ENCODE data around the gene ANKRD23. TPM values are rescaled to one million over a fixed set of nuclear protein-coding genes. Genes with fewer than 3 reads are reported as not detected.

ANKRD23 gene
- total and polyA plus RNA-seq, 2 of the 13 experiments (the other 11 are each of a cell fraction or from before 2014, with no cell fraction given): 1.5 to 1.6 TPM

DNA sequence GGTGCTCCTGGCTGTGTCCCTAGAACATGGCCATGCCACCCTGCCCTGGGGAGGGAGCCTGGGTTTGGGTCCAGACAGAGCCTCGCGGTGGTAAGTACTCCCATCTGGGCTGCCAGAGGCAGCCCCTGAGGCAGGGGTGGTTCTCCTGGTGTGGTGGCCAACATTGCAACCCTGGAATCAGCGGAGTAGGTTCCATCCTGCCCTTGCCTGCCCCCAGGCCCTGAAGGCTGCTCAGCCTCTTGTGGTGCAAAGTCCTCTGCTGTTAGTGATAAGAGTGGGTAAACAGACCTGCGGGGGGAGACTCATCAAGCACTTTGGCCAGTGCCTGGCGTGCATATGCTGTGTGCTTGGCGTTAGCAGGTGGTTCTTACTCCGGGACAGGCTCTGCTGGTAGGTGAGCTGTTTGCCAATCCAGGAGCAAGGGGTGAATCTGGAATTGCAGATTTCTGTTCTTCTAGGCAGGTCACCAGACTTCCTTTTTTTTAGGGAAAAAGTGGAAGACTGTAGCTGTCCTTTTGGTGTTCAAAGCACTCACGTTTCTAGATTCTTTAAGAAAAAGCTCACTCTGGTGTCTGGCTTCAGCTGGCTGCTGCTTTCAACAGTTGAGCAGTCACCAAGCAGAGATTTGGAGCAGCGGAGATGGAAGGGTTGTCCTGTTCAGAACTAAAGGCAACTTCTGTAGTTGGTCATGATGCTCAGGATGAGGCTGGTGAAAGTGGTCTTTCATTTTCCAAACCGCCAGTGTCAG lies 24.5 kb downstream of the ANKRD23 start (continued):
- TF ChIP-seq ZMYM2 (CRISPR knock-in tag; IDR thresholded peaks at IDR 0.05) (no peak; the same call in 1 of the 2 replicates), ZNF720 (CRISPR knock-in tag; IDR thresholded peaks at IDR 0.05) (no peak), SATB2 (CRISPR knock-in tag; IDR thresholded peaks at IDR 0.05) (no peak), ZNF232 (CRISPR knock-in tag; IDR thresholded peaks at IDR 0.05; ENCODE audit: borderline replicate concordance) (peak; percentile 95), ZNF431 (CRISPR knock-in tag; IDR thresholded peaks at IDR 0.05; ENCODE audit: borderline replicate concordance, low read depth) (peak; percentile 98), ATF1 (CRISPR knock-in tag; IDR thresholded peaks at IDR 0.05) (no peak), MTA1 (CRISPR knock-in tag; IDR thresholded peaks at IDR 0.05; ENCODE audit: borderline replicate concordance) (peak; percentile 99), SP140L (CRISPR knock-in tag; IDR thresholded peaks at IDR 0.05; ENCODE audit: borderline replicate concordance) (peak; percentile 88; the same call in 1 of the 2 replicates)
- TF ChIP-seq, protein P1, sequence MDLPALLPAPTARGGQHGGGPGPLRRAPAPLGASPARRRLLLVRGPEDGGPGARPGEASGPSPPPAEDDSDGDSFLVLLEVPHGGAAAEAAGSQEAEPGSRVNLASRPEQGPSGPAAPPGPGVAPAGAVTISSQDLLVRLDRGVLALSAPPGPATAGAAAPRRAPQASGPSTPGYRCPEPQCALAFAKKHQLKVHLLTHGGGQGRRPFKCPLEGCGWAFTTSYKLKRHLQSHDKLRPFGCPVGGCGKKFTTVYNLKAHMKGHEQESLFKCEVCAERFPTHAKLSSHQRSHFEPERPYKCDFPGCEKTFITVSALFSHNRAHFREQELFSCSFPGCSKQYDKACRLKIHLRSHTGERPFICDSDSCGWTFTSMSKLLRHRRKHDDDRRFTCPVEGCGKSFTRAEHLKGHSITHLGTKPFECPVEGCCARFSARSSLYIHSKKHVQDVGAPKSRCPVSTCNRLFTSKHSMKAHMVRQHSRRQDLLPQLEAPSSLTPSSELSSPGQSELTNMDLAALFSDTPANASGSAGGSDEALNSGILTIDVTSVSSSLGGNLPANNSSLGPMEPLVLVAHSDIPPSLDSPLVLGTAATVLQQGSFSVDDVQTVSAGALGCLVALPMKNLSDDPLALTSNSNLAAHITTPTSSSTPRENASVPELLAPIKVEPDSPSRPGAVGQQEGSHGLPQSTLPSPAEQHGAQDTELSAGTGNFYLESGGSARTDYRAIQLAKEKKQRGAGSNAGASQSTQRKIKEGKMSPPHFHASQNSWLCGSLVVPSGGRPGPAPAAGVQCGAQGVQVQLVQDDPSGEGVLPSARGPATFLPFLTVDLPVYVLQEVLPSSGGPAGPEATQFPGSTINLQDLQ (CRISPR knock-in tag; IDR thresholded peaks at IDR 0.05): no peak
- TF ChIP-seq, protein P2, sequence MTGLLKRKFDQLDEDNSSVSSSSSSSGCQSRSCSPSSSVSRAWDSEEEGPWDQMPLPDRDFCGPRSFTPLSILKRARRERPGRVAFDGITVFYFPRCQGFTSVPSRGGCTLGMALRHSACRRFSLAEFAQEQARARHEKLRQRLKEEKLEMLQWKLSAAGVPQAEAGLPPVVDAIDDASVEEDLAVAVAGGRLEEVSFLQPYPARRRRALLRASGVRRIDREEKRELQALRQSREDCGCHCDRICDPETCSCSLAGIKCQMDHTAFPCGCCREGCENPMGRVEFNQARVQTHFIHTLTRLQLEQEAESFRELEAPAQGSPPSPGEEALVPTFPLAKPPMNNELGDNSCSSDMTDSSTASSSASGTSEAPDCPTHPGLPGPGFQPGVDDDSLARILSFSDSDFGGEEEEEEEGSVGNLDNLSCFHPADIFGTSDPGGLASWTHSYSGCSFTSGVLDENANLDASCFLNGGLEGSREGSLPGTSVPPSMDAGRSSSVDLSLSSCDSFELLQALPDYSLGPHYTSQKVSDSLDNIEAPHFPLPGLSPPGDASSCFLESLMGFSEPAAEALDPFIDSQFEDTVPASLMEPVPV (CRISPR knock-in tag; IDR thresholded peaks at IDR 0.05): peak; percentile 52; the same call in 1 of the 2 replicates
- TF ChIP-seq, protein P3, sequence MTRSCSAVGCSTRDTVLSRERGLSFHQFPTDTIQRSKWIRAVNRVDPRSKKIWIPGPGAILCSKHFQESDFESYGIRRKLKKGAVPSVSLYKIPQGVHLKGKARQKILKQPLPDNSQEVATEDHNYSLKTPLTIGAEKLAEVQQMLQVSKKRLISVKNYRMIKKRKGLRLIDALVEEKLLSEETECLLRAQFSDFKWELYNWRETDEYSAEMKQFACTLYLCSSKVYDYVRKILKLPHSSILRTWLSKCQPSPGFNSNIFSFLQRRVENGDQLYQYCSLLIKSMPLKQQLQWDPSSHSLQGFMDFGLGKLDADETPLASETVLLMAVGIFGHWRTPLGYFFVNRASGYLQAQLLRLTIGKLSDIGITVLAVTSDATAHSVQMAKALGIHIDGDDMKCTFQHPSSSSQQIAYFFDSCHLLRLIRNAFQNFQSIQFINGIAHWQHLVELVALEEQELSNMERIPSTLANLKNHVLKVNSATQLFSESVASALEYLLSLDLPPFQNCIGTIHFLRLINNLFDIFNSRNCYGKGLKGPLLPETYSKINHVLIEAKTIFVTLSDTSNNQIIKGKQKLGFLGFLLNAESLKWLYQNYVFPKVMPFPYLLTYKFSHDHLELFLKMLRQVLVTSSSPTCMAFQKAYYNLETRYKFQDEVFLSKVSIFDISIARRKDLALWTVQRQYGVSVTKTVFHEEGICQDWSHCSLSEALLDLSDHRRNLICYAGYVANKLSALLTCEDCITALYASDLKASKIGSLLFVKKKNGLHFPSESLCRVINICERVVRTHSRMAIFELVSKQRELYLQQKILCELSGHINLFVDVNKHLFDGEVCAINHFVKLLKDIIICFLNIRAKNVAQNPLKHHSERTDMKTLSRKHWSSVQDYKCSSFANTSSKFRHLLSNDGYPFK (CRISPR knock-in tag; IDR thresholded peaks at IDR 0.05; ENCODE audit: borderline replicate concordance): peak; percentile 73; the same call in 1 of the 2 replicates
- TF ChIP-seq, protein P4, sequence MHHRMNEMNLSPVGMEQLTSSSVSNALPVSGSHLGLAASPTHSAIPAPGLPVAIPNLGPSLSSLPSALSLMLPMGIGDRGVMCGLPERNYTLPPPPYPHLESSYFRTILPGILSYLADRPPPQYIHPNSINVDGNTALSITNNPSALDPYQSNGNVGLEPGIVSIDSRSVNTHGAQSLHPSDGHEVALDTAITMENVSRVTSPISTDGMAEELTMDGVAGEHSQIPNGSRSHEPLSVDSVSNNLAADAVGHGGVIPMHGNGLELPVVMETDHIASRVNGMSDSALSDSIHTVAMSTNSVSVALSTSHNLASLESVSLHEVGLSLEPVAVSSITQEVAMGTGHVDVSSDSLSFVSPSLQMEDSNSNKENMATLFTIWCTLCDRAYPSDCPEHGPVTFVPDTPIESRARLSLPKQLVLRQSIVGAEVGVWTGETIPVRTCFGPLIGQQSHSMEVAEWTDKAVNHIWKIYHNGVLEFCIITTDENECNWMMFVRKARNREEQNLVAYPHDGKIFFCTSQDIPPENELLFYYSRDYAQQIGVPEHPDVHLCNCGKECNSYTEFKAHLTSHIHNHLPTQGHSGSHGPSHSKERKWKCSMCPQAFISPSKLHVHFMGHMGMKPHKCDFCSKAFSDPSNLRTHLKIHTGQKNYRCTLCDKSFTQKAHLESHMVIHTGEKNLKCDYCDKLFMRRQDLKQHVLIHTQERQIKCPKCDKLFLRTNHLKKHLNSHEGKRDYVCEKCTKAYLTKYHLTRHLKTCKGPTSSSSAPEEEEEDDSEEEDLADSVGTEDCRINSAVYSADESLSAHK (CRISPR knock-in tag; IDR thresholded peaks at IDR 0.05; ENCODE audit: borderline replicate concordance): 0 out of 2 replicates have a peak, but pooled peaks have one; percentile 55
- TF ChIP-seq, protein P5, sequence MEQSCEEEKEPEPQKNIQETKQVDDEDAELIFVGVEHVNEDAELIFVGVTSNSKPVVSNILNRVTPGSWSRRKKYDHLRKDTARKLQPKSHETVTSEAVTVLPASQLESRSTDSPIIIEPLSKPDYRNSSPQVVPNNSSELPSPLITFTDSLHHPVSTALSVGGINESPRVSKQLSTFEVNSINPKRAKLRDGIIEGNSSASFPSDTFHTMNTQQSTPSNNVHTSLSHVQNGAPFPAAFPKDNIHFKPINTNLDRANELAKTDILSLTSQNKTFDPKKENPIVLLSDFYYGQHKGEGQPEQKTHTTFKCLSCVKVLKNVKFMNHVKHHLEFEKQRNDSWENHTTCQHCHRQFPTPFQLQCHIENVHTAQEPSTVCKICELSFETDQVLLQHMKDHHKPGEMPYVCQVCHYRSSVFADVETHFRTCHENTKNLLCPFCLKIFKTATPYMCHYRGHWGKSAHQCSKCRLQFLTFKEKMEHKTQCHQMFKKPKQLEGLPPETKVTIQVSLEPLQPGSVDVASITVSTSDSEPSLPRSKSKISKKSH (CRISPR knock-in tag; IDR thresholded peaks at IDR 0.05; ENCODE audit: borderline replicate concordance): peak; percentile 90; the same call in 1 of the 2 replicates
- TF ChIP-seq, protein P6, sequence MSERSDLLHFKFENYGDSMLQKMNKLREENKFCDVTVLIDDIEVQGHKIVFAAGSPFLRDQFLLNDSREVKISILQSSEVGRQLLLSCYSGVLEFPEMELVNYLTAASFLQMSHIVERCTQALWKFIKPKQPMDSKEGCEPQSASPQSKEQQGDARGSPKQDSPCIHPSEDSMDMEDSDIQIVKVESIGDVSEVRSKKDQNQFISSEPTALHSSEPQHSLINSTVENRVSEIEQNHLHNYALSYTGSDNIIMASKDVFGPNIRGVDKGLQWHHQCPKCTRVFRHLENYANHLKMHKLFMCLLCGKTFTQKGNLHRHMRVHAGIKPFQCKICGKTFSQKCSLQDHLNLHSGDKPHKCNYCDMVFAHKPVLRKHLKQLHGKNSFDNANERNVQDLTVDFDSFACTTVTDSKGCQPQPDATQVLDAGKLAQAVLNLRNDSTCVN (CRISPR knock-in tag; IDR thresholded peaks at IDR 0.05; ENCODE audit: borderline replicate concordance): peak; percentile 79

All from HepG2 (cell line).